KMS-11 (cell line): ENCODE results near the gene AP1B1.

ENCODE experiments used
- H2AFZ ChIP-seq: fragments of 200-600 bp; sonication (generic); 2 replicates; pipeline ENCODE4 v1.6.1; 2016; ENCODE audit warnings: antibody characterized with exemption, mixed run types, low read depth
- H3K27ac ChIP-seq: fragments of 200-600 bp; sonication (generic); 2 replicates; pipeline ENCODE4 v1.6.1; 2016; ENCODE audit warnings: mild to moderate bottlenecking, mixed run types
- H3K27me3 ChIP-seq: fragments of 200-600 bp; sonication (generic); 2 replicates; pipeline ENCODE4 v1.6.1; 2017; ENCODE audit warnings: mild to moderate bottlenecking, low read depth, mixed run types, moderate library complexity; ENCODE audit not compliant: insufficient read depth
- H3K36me3 ChIP-seq: fragments of 200-600 bp; sonication (generic); 2 replicates; pipeline ENCODE4 v1.6.1; 2017; ENCODE audit warnings: mild to moderate bottlenecking, mixed run types; ENCODE audit not compliant: insufficient read depth
- H3K4me1 ChIP-seq: fragments of 200-600 bp; sonication (generic); 2 replicates; pipeline ENCODE4 v1.6.1; 2016; ENCODE audit warnings: mild to moderate bottlenecking, low read depth, mixed run types; ENCODE audit not compliant: poor library complexity, severe bottlenecking
- H3K4me2 ChIP-seq: fragments of 200-600 bp; sonication (generic); 2 replicates; pipeline ENCODE4 v1.7.0; 2016; ENCODE audit warnings: mild to moderate bottlenecking, mixed run types
- H3K4me3 ChIP-seq: fragments of 200-600 bp; sonication (generic); IDR thresholded peaks from 2 replicates; pipeline ENCODE4 v1.6.1; 2017; ENCODE audit warnings: low read depth, low read length, mixed read lengths; ENCODE audit not compliant: insufficient read depth
- H3K79me2 ChIP-seq: fragments of 200-600 bp; sonication (generic); 2 replicates; pipeline ENCODE4 v1.6.1; 2016; ENCODE audit warnings: low read depth, mixed run types; ENCODE audit not compliant: insufficient read depth
- H3K9ac ChIP-seq: fragments of 200-600 bp; sonication (generic); 2 replicates; pipeline ENCODE4 v1.6.1; 2016; ENCODE audit warnings: mild to moderate bottlenecking, mixed run types
- H4K20me1 ChIP-seq: fragments of 200-600 bp; sonication (generic); 2 replicates; pipeline ENCODE4 v1.6.1; 2016; ENCODE audit warnings: mild to moderate bottlenecking, mixed run types; ENCODE audit not compliant: insufficient read depth
- TF ChIP-seq, protein P1 (sequence below): fragments of 200-600 bp; sonication (generic); conservative IDR thresholded peaks from 2 replicates; pipeline ENCODE4 v1.6.1; 2017; ENCODE audit warnings: low read depth, mild to moderate bottlenecking, antibody characterized with exemption, low read length, moderate library complexity, mixed read lengths

Gene AP1B1

DNA sequence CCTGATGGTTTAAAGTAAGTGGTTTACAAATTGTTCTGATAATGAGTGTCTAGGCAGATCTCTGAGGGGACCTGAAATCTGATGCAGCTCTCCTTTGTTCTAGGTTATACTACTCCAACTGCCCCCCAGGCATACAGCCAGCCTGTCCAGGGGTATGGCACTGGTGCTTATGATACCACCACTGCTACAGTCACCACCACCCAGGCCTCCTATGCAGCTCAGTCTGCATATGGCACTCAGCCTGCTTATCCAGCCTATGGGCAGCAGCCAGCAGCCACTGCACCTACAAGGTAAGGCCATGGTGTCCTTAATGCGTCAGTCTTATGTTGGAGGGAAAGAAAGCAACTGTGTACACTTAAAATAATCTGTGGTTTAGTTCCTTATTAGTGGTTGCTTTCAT is 110.4 kb downstream of the AP1B1 start:
- H3K9ac ChIP-seq = no peak overlapping the region
- peak overlapping the region; percentile 5; the same call in 1 of the 2 replicates for H3K27ac ChIP-seq
- H3K27me3 ChIP-seq = no peaks in the 10 kb centered on the region
- no peak overlapping the region for H3K4me2 ChIP-seq
- H3K4me3 ChIP-seq = no peak overlapping the region
- H4K20me1 ChIP-seq = peaks cover 57% of the 10 kb centered on the region
- H2AFZ ChIP-seq = no peak overlapping the region
- H3K79me2 ChIP-seq = peaks cover 99% of the 10 kb centered on the region
- TF ChIP-seq, protein P1, sequence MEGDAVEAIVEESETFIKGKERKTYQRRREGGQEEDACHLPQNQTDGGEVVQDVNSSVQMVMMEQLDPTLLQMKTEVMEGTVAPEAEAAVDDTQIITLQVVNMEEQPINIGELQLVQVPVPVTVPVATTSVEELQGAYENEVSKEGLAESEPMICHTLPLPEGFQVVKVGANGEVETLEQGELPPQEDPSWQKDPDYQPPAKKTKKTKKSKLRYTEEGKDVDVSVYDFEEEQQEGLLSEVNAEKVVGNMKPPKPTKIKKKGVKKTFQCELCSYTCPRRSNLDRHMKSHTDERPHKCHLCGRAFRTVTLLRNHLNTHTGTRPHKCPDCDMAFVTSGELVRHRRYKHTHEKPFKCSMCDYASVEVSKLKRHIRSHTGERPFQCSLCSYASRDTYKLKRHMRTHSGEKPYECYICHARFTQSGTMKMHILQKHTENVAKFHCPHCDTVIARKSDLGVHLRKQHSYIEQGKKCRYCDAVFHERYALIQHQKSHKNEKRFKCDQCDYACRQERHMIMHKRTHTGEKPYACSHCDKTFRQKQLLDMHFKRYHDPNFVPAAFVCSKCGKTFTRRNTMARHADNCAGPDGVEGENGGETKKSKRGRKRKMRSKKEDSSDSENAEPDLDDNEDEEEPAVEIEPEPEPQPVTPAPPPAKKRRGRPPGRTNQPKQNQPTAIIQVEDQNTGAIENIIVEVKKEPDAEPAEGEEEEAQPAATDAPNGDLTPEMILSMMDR = no peak
- H3K4me1 ChIP-seq = peaks cover 48% of the 10 kb centered on the region
- peaks cover 36% of the 10 kb centered on the region; the same call in 1 of the 2 replicates for H3K36me3 ChIP-seq
